Muscle of arm (tissue), 12 donors: ENCODE results near the gene TBC1D5. TPM values are rescaled to one million over a fixed set of nuclear protein-coding genes. Genes with fewer than 3 reads are reported as not detected.

Experiments used
- DNase-seq: peaks from one replicate; pipeline ENCODE4 v3.0.0-alpha.2; 2013
- polyA plus RNA-seq, 12 donors: library from polyadenylated mRNA; unstranded; fragments of 120-200 nt; gene quantifications; one replicate each; pipeline ENCODE4 v1.2.1, GENCODE V29; 2013; ENCODE audit not compliant: insufficient read length in 12 of 12

TBC1D5 gene
- polyA plus RNA-seq, 12 donors, result 26.0 to 38.1 (median 33.3) TPM; not detected in 1

GRCh38 chr3:17589888-17590287, 152.5 kb downstream of the TBC1D5 start:
- DNase-seq, result no peak

- DNase-seq, result no peak
These were observed 154.0 kb downstream of the TBC1D5 start for GRCh38 chr3:17588422-17588821.

DNA sequence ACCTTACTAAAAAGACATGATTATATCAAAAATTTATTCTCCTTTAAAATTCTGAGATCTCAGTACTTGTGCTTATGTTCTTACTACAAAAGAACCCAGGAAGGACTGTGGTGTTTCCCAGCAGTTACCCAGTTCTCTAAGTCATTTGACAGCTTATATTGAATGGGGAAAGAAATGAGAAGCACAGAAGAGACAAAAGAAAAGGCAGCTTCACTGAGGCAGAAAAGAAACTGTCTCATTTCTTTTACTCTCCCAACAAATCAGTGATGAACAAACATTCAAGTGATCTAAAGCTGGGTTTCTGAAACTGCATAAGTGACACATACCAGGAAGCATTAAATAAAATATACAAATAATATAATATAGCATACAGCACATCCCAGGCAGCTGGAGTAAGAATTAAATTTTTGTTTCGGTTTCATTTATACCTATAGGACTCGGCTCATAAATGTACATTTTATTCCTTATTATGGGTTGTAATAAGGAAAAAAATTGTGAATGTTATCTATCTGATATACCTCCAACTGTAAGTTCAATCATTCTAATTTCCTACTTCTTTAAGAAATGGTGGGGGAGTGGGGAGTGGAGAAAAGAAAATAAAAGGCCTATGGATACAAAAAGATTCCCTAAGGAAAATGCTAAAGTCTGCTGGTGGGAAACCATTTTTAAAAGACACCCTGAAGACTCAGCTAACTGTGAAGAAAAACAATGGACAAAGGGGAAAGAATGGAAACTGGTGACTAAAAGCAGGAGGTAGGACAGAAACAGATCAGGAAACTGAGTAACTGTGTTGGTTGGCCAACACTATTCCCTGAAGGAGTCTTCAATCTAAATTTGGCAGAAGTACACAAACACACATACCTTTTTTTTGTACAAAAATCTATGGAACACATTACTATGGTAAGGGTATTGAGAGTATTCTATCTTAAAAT, 156.8 kb downstream of the TBC1D5 start:
- DNase-seq, result no peak

- no peak for DNase-seq
These were observed 158.4 kb downstream of the TBC1D5 start for GRCh38 chr3:17584066-17584465.

DNA sequence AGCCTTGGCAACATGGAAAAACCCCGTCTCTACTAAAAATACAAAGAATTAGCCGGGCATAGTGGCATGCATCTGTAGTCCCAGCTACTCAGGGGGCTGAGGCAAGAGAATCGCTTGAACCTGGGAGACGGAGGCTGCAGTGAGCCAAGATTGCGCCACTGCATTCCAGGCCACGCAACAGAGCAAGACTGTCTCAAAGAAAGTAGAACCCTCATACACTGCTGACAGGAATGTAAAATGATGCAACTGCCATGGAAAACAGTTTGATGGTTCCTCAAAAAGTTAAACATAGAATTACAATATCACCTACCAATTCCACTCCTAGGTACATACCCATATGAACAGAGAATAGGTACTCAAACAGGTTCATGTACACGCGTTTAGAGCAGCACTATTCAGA, 158.9 kb downstream of the TBC1D5 start:
- no peak for DNase-seq

DNA sequence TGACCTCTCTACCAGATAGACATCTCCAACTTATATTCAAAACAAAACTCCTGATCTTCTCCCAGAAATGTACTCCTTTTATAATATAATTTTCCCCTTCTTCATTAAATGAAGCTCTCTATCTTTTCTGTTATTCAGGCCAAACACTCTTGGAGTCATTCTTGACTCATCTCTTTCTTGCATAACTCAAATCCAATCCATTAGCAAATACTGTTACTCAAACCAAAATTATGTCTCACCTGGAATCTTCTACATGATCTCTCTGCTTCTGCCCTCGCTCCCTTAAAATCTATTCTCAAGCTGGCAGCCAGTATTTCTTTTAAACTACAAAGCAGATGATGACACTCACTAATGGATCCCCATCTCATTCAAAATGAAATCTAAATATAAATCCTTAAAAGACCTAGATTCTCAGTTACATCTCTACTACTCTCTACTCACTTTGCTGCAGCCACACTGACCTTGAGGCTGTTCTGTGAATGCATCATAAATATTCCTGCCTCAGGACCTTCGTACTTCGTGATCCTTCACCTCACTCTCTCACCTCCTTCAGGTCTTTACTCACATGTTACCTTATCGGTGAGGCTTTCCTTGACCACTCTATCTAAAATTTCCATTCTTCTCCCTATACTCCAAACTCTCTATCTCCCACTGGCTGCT, 160.9 kb downstream of the TBC1D5 start:
- DNase-seq, result no peak

- no peak for DNase-seq
These were observed 161.5 kb downstream of the TBC1D5 start for GRCh38 chr3:17580901-17581300.

- DNase-seq, result no peak
These were observed 163.0 kb downstream of the TBC1D5 start for GRCh38 chr3:17579289-17580031.

- no peak for DNase-seq
These were observed 164.5 kb downstream of the TBC1D5 start for GRCh38 chr3:17577796-17578520.

- no peak for DNase-seq
These were observed 169.0 kb downstream of the TBC1D5 start for GRCh38 chr3:17573396-17573795.

DNA sequence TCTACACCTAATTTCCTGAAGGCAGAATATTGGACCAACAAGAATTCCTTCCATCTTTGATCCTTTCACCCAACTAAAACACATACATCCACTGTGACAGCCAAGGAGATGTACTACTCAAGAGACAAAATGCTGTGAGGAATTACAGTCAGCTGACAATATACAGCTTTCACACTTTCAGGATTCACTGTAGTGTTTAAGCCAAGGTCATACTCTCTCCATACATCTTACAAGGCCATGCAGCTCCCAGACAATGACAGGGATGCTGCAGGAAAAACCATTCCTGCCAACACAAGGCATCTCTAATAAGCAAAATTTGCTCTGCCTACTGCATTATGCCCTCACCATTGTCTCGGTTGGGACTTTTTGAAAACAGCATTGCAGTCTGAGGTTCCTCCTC, 170.7 kb downstream of the TBC1D5 start:
- no peak for DNase-seq

- no peak for DNase-seq
These were observed 179.6 kb downstream of the TBC1D5 start for GRCh38 chr3:17562845-17563244.

DNA sequence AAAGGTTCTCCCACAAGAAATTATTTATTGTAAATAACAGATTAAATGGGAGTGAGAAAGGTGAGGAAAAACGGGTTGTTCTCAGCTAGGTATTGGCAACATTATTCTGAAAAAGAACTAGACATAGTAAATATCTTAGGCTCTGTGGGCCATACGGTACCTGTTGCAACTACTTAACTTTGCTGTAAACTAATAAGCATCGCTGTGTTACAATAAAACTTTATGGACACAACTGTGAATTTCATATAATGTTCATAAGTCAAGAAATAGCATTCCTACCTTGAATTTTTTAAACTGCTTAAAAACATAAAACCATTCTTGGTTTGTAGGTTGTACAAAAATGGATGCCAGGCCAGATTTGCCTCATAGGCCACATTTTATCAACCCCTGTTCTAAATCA, 183.9 kb downstream of the TBC1D5 start:
- no peak for DNase-seq

DNA sequence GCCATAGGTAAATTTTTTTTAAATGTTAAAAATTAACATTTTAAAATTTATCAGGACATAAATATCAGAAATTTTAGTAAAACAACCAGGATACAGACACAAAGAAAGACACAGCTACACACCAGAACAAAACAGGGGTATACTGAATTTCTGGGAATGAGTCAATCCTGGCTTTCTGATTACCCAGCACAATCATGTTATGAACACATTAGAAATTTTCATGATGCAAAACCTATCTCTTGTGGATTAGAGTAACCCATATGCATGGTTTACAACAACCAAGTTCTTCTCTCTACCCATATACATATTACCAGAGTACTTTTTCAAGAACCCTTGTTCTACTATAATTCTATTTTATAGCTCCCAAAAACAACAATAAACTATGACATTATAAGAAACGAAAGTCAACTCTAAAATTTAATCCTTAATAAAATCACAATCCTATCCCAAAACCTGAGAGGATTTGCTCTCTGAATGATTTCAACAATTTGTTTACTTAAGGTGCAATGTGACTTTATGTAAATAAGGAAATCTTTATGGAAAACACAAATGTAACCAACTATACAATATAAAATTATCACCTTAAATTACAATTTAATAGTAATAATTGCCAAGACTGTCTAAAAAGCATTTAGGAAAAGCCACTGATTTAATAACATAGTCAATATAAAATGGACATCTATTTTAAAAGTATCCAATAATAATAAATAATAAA, 184.5 kb downstream of the TBC1D5 start:
- no peak for DNase-seq

- DNase-seq, result no peak
These were observed 186.9 kb downstream of the TBC1D5 start for GRCh38 chr3:17555525-17555924.

DNA sequence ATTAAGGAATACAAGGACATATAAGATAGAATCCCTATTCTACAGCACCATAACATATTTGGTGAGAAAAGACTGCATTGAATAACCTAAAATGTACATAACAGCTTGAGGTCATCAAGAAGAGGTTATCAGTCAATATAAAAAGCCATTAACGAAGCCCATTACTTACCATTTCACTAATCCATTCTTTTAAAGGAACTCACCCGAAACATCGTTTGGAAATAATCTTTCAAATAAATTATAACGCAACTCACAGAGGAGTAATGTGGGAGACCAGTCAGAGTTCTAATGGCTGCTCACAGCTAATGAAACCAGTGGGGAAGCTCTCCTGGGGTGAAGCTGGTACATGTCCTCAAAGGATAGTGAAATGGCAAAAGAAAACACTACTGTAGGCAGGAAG, 188.4 kb downstream of the TBC1D5 start:
- no peak for DNase-seq

DNA sequence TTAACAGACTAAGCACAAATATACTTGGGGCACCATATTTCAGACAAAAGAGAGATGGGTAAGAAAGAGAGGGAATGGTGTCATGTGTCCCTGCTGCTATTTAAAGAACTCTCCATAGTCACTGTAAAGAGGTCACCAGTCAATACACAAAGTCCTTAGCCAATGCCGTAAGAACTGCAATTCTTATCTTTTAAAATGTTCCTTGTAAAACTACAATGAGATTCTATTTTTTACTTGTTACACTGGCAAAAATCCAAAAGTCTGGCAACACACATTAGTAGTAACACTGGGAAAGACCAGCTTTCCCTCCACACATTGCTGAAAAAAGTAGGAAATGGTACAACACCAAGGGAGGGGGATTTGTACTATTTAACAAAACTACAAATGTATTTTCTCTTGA, 189.4 kb downstream of the TBC1D5 start:
- DNase-seq, result no peak

GRCh38 chr3:17552351-17552750, 190.1 kb downstream of the TBC1D5 start:
- no peak for DNase-seq

GRCh38 chr3:17551895-17552294, 190.5 kb downstream of the TBC1D5 start:
- DNase-seq, result no peak

GRCh38 chr3:17551333-17551732, 191.1 kb downstream of the TBC1D5 start:
- no peak for DNase-seq

DNA sequence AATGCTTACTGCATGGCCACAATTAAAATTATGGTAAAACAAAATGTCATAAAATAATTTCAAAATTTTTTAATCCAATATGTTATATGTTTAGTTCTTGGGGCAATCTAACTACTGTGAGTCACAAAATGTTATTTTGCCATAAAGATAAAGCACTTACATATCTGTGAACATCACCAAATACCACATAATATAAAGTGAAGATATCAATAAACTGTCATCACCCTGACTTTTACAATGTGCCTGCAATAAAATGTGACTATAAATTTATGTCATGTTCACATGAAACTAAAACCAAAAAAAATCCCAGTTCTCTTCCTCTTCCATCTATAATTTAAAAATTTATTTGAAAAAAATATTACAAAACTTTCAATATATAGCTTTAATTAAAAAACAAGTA, 191.8 kb downstream of the TBC1D5 start:
- no peak for DNase-seq
